Ramos (cell line): ENCODE results near the gene NUCB1.
"Not testable (repeated sequence)": the region's sequence is repeated elsewhere in the genome, so short reads cannot be mapped to it uniquely, and the experiment has no call there.

ENCODE experiments used
- in situ Hi-C: fragments of 300-500 bp; cut with MboI; formaldehyde crosslinking; loops from one replicate; pipeline ENCODE4 v1.14.3; 2022; ENCODE audit warnings: low sequenced_read_pairs; ENCODE audit not compliant: unreplicated experiment

The NUCB1 gene

GRCh38 chr19:48926909-48927308, 26.8 kb downstream of the NUCB1 start:
- in situ Hi-C loops, result no loop called here

- in situ Hi-C loops, result not testable (repeated sequence)
Measured at GRCh38 chr19:48927692-48928091, 27.6 kb downstream of the NUCB1 start.

DNA sequence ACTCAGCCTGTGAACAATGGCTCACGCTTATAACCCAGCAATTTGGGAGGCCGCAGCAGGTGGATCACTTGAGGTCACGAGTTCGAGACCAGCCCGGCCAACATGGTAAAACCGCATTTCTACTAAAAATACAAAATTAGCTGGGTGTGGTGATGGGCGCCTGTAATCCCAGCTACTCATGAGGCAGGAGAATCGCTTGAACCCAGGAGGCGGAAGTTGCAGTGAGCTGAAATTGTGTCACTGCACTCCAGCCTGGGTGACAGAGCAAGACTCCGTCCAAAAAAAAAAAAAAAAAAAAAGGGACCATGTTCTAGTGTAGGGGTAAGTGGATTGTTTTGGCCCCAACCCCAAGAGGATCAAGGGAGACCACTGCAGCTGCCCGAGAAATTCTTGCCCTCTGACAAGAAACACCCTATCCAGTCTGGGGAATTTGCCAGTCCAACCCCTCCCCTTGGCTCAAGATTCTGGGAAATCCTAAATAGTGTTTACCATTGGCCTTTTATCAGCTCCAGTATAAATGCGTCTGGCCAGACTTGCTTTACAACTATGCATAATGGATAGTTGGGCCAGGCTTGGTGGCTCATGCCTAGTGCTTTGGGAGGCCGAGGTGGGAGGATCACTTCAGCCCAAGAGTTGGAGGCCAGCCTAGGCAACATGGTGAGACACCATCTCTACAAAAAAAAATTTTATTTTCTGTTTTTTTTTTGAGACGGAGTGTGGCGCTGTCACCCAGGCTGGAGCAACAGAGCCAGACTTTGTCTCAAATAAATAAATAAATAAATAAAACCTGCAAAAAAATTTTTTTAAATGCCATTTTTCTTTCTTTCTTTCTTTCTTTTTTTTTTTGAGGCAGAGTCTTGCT, 28.3 kb downstream of the NUCB1 start:
- in situ Hi-C loops, result no loop called here

DNA sequence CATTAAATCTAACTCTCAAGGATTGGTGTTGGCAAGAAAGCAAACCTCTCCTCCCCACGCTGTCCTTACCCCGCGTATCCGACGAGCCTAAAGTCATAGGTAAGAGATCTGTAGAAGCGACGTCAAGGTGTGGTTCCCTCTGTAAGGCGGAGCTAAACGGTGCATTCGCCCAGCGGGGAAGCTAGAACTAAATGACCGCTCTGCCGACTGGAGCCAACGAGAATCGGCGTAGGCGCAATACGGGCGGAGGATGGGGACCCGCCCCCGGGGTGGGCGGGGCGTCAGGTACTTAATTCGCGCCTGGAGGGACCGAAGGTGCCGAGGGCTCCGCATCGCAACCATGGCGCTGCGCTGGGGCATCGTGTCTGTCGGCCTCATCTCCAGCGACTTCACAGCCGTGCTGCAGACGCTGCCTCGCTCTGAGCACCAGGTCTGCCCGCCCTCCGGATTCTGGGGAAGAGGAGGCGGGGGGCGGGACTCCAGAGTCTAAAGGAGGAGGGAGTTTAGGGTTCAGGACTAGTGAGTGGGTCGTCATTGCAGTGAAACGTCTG, 33.3 kb downstream of the NUCB1 start, which contains the start of gene DHDH:
Gene DHDH, plus strand, starts transcription at position 318 of the 551 bp plus-strand sequence. Its CDS starts 23 bp downstream, at position 341.
- in situ Hi-C loops, result no loop called here

- in situ Hi-C loops, result no loop called here
Measured at GRCh38 chr19:48934837-48935236, 34.7 kb downstream of the NUCB1 start.

DNA sequence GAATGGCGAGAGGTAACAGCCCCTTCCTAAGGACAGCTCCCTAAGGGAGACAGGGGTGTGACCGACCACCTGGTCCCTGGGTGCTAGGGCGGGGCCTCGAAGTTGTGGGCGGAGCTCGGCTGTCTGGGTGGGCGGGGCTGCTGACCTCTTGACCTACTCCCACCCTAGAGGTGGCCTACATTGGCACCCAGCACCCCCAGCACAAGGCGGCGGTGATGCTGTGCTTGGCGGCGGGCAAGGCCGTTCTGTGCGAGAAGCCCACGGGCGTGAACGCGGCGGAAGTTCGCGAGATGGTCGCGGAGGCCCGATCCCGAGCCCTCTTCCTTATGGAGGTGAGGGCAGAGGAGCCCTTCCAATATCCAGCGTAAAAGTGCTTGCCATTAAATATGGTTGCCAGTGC, 35.8 kb downstream of the NUCB1 start:
- in situ Hi-C loops, result no loop called here

DNA sequence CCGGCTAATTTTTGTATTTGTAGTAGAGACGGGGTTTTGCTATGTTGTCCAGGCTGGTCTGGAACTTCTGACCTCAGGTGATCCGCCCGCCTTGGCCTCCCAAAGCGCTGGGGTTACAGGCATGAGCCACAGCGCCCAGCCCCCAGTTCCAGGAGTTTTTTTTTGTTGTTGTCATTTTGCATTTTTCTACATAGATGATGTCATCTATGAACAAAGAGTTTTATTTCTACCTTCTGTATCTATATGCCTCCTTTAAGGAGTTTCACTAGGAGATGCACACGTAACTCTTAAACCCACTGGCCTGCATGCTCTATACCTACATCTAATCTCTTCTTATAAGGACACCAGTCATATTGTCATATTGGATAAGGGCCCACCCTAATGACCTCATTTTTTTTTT, 38.1 kb downstream of the NUCB1 start:
- in situ Hi-C loops, result no loop called here

DNA sequence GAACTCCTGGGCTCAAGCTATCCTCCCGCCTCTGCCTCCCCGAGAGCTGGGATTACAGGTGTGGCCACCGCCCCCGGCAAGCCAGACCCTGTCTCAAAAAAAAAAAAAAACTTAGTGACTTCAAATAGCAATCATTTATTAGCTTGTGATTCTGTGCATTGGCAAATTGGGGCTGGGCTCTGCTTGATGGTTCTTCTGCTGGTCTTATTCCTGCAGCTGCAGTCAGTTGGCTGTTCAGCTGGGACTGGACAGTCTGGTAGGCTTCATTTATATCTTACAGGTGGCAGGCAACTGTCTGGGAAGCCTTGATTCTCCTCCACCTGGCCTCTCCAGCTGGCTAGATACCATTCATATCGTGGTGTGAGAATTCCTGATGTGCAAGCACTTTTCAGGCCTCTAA, 40.8 kb downstream of the NUCB1 start:
- in situ Hi-C loops, result no loop called here

- in situ Hi-C loops, result no loop called here
Measured at GRCh38 chr19:48943081-48943480, 43.0 kb downstream of the NUCB1 start.

DNA sequence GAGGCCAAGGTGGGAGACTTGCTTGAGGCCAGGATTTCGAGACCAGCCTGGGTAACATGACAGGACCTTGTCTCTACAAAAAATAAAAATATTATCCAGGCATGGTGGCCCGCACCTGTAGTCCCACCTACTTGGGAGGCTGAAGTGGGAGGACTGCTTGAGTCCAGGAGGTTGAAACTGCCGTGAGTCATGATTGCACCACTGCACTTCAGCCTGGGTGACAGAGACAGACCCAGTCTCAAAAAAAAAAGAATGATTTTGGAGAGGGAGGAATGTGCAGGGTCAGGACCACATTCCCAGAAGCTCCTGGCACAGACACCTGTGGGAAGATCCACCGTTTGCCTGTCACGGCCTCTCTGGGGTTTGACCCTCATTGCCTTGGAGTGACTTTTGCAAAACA, 45.3 kb downstream of the NUCB1 start:
- in situ Hi-C loops, result no loop called here

DNA sequence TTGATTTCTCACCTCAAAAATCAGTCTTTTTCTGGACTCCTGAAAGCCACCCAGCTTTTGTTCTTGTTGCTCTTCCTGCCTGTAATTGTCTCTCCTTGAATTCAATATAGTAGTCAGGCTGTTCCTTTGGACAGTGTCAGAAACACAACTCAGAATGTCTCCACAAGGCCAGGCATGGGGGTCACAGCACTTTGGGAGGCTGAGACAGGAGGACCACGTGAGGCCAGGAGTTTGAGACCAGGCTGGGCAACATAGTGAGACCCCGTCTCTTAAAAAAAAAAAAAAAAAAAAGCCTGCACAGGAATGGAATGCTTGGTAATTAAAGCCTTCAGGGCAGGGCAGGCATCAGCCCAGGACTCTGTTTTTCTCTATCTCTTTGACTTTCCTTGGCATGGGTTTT, 45.7 kb downstream of the NUCB1 start:
- in situ Hi-C loops, result no loop called here

DNA sequence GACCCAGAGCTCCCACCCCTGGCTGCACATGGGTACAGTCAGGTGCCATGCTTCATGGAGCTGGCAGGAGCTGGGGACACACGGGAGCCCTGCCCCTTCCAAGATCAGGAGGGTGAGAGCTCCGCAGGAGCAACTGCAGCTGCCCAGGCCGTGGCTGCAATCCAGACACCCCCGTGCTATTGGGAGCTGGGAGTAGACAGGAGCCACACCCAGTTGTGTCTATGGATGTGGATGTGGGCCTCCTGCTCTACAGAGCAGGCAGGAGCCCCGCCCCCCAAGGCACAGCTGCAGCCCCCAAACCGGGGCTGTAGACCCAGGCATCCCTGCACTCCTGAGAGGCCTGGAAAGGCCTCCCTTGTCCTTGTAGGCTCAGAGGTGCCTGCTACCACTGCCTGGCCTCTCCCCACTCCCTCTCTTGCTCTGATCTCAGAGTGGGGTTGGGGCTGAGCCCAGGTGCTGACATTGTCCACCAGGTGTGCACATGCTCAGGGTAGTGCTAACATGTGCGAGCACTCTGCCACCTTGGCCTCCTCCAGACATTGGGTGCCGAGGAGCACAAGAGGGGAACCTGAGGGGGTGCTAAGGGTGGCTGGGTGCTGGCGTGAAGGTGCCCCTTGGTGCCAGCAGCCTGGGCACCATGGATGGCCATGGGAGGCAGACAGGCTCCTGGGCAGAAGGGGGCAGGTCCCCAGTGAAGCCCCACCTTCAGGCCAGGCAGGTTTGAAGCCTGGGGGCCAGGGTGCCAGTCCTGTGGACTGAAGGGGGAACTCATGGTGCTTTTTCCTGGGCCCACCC, 46.5 kb downstream of the NUCB1 start:
- in situ Hi-C loops, result no loop called here

- in situ Hi-C loops, result no loop called here
Measured at GRCh38 chr19:48947258-48947542, 47.1 kb downstream of the NUCB1 start.

DNA sequence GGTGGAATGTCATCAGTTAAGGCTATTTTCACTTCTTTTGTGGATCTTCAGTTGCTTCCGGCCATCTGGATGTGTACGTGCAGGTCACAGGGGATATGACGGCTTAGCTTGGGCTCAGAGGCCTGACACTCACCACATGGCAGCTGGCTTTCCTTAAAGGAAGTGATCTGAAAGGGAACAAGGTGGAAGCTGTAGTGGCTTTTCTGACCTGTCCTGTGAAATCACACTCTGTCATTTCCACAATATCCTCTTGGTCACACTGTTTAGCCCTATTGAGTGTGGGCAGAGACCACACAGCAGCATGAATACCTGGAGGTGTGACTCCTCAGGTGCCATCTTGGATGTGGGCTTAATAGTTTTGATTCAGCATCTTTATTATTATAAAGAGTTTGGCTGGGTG, 50.0 kb downstream of the NUCB1 start:
- in situ Hi-C loops, result no loop called here

DNA sequence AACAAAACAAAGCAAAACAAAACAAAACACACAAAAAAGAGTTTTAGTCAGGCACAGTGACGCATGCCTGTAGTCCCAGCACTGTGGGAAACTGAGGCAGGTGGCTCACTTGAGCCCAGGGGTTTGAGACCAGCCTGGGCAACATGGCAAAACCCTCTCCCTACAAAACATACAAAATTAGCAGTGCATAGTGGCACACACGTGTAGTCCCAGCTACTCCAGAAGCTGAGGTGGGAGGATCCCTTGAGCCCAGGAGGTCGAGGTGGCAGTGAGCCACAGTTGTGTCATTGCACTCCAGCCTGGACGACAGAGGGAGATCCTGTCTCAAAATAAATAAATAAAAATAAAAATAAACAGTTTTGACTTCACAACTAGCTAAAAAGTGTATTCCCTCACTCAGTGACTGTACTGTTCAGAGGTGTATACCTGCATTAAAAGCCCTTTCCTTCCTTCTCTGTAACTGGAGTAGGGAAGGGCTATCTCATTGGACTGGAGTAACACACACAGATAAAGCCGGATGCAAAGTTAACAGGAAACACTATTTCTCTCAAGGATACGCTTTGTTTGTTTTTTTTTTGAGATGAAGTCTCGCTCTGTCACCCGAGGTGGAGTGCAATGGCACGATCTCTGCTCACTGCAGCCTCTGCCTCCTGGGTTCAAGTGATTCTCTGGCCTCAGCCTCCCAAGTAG, 50.9 kb downstream of the NUCB1 start:
- in situ Hi-C loops, result no loop called here

DNA sequence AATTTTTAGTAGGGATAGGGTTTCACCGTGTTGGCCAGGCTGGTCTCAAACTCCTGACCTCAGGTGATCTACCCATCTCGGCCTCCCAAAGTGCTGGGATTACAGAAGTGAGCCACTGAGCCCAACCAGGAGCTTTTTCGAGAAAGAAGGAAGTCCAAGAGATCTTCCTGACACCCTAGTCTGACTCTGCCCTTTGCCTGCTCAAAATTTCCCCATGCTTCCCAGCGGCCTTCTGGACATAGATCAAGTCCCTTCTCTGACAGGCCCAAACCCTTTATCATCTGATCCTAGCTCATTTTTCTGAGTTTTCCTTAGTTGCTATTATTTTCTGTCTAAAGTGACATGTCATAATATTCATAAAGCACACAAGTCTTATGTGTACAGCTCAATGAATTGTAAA, 53.0 kb downstream of the NUCB1 start:
- in situ Hi-C loops, result no loop called here

DNA sequence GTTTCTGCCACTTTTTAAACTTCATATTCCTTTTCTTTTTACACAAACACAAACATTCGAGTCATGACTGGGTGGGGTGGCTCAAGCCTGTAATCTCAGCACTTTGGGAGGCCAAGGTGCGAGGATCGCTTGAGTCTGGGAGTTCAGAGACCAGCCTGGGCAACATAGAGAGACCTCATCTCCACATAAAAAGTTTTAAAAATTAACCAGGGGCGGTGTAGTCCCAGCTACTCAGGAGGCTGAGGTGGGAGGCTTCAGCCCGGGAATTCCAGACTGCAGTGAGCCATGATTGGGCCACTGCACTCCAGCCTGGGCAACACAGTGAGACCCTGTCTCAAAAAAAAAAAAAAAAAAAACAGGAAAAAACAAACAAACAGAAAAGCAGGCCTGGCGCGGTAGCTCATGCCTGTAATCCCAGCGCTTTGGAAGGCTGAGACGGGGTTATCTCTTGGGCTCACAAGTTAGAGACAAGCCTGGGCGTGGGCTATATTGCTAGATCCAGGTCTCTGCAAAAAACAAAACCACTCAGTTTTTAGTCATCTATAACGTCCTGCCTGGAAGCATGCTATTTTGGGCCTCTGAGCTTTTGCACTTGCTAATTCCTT, 54.0 kb downstream of the NUCB1 start:
- in situ Hi-C loops, result no loop called here

DNA sequence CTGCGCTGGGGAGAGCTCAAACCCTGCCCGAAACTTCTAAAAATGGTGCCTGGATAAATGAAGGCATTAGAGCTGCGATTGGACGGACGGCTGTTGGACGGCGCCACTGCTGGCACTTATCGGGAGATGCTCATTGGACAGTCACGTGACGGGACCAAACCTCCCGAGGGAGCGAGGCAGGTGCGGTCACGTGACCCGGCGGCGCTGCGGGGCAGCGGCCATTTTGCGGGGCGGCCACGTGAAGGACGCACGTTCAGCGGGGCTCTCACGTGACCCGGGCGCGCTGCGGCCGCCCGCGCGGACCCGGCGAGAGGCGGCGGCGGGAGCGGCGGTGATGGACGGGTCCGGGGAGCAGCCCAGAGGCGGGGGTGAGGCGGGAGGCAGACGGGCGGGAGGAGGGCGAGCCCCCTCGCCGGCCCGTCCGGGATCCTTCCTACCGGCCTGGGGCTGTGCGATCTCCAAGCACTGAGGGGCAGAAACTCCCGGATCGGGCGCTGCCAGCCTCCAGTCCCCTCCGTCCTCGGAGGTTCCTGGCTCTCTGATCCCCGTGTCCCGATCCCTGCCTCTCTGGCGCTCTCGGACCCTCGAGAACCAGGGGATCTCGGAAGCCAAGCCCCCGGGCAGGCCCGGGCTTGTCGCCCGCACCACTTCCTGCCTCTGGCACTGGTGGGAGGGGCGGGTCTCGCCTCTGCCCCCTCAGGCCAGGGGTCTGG, 54.6 kb downstream of the NUCB1 start, which contains the start of gene BAX:
Gene BAX, plus strand, starts transcription at position 281 of the 713 bp plus-strand sequence. Its CDS starts 54 bp downstream, at position 335.
- in situ Hi-C loops, result no loop called here

DNA sequence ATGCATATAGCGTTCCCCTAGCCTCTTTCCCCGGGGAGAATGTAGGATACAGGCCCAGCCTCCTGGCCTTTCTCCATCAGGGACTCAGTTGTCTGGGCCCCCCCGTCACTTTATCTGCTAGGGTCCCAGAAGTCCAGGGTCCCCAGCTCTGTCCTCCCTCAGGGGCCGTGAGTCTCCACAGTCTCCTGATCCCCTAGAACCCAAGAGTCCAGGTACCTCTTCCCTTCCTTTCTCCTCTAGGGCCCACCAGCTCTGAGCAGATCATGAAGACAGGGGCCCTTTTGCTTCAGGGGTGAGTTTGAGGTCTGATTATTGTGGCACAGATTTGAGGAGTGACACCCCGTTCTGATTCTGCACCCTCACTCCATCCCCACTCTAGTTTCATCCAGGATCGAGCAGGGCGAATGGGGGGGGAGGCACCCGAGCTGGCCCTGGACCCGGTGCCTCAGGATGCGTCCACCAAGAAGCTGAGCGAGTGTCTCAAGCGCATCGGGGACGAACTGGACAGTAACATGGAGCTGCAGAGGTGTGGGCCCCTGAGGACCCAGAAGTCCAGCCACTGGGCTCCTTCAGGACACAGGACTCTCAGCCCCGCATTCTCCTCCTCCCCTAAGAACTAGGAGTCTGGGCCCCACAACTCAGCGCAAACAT, 55.3 kb downstream of the NUCB1 start:
- in situ Hi-C loops, result no loop called here
